ENCODE results near the gene SYNDIG1. TPM values are rescaled to one million over a fixed set of nuclear protein-coding genes. Genes with fewer than 3 reads are reported as not detected.

SYNDIG1 gene
- total RNA-seq, 6 experiments from 2014 or later, result not detected

- H3K36me3 ChIP-seq, result no peaks in the 10 kb centered on the region
- 56% methylated on average over 2 of the region's 2 CpGs for WGBS (ENCODE audit: insufficient coverage, low coverage, low lambda C conversion rate, missing lambda C conversion rate)
- peak in 1 of 4 donors; percentile 11 for ATAC-seq
- intact Hi-C loops (cut with DNase I), result no loop called here
- H3K4me1 ChIP-seq, result no peaks in the 10 kb centered on the region
- no peaks in the 10 kb centered on the region for H3K9me3 ChIP-seq
- TF ChIP-seq POLR2A (IDR thresholded peaks at IDR 0.05), result no peak
- no peak for TF ChIP-seq CTCF (IDR thresholded peaks at IDR 0.05)
- DNase-seq, result no peak
- H3K27ac ChIP-seq, result no peak overlapping the region
- H3K4me3 ChIP-seq, result no peak overlapping the region
- H3K27me3 ChIP-seq, result no peaks in the 10 kb centered on the region
These were observed 9.7 kb upstream of the SYNDIG1 start for GRCh38 chr20:24459733-24460132.

- intact Hi-C loops (cut with DNase I), result no loop called here
- no peak for TF ChIP-seq CTCF (IDR thresholded peaks at IDR 0.05)
- TF ChIP-seq POLR2A (IDR thresholded peaks at IDR 0.05), result no peak
- WGBS (ENCODE audit: insufficient coverage, low coverage, low lambda C conversion rate, missing lambda C conversion rate), result 71% methylated on average over 6 of the region's 7 CpGs
- Histone ChIP-seq H3K9me3 (no peaks in the 10 kb centered on the region), H3K27ac (no peak overlapping the region), H3K27me3 (no peaks in the 10 kb centered on the region), H3K36me3 (no peaks in the 10 kb centered on the region), H3K4me3 (no peak overlapping the region), H3K4me1 (no peaks in the 10 kb centered on the region)
- no peak for ATAC-seq
- no peak for DNase-seq
These were observed 8.7 kb upstream of the SYNDIG1 start for GRCh38 chr20:24460712-24461111.

GRCh38 chr20:24461848-24462247 is 7.6 kb upstream of the SYNDIG1 start:
- intact Hi-C loops (cut with DNase I), result no loop called here
- Histone ChIP-seq H3K36me3 (no peaks in the 10 kb centered on the region), H3K9me3 (no peaks in the 10 kb centered on the region), H3K4me3 (no peak overlapping the region), H3K27me3 (no peaks in the 10 kb centered on the region), H3K27ac (no peak overlapping the region), H3K4me1 (no peaks in the 10 kb centered on the region)
- 77% methylated on average over 3 of the region's 3 CpGs for whole genome bisulfite sequencing (ENCODE audit: insufficient coverage, low coverage, low lambda C conversion rate, missing lambda C conversion rate)
- TF ChIP-seq CTCF (IDR thresholded peaks at IDR 0.05) (no peak), POLR2A (IDR thresholded peaks at IDR 0.05) (no peak)
- DNase-seq (no peak), ATAC-seq (no peak)

GRCh38 chr20:24462460-24463010 is 6.9 kb upstream of the SYNDIG1 start:
- no peaks in the 10 kb centered on the region for H3K9me3 ChIP-seq
- H3K4me1 ChIP-seq, result no peaks in the 10 kb centered on the region
- no peak overlapping the region for H3K27ac ChIP-seq
- H3K4me3 ChIP-seq, result no peak overlapping the region
- WGBS (ENCODE audit: insufficient coverage, low coverage, low lambda C conversion rate, missing lambda C conversion rate), result 39% methylated on average over 4 of the region's 4 CpGs
- ATAC-seq (no peak), DNase-seq (no peak)
- intact Hi-C loops (cut with DNase I), result no loop called here
- no peaks in the 10 kb centered on the region for H3K27me3 ChIP-seq
- TF ChIP-seq POLR2A (IDR thresholded peaks at IDR 0.05), result no peak
- no peak for TF ChIP-seq CTCF (IDR thresholded peaks at IDR 0.05)
- H3K36me3 ChIP-seq, result no peaks in the 10 kb centered on the region

GRCh38 chr20:24465159-24465558 is 4.3 kb upstream of the SYNDIG1 start:
- peaks cover 0 to 8% (median 0%) of the 10 kb centered on the region in 4 donors for H3K4me1 ChIP-seq
- WGBS (ENCODE audit: insufficient coverage, low coverage, low lambda C conversion rate, missing lambda C conversion rate), result 37% methylated on average over 3 of the region's 3 CpGs
- H3K36me3 ChIP-seq, result no peaks in the 10 kb centered on the region
- TF ChIP-seq CTCF (IDR thresholded peaks at IDR 0.05) (no peak), POLR2A (IDR thresholded peaks at IDR 0.05) (no peak)
- intact Hi-C loops (cut with DNase I), result no loop called here
- H3K4me3 ChIP-seq, result no peak overlapping the region
- no peak for DNase-seq
- no peak overlapping the region for H3K27ac ChIP-seq
- no peak for ATAC-seq
- no peaks in the 10 kb centered on the region for H3K9me3 ChIP-seq
- H3K27me3 ChIP-seq, result peaks cover 3 to 8% of the 10 kb centered on the region in 2 donors
